Activated T-helper 1 cell treated with anti-CD3 and anti-CD28 coated beads, Interleukin-12 subunit alpha, Interleukin-12 subunit beta, Interleukin-2, Interleukin-4 antibody, amounts not matched to agents 30 ng/mL and 10 ng/mL and 1 ng/mL, durations not matched to agents 14 hours and 24 hours and 36 hours (primary cell): Measurements from ENCODE around the gene KAZN. TPM values are rescaled to one million over a fixed set of nuclear protein-coding genes. Genes with fewer than 3 reads are reported as not detected.

Source experiments
- DNase-seq: peaks from one replicate; pipeline ENCODE4 v3.0.0; 2021; ENCODE audit warnings: low spot score
- H3K27ac Mint-ChIP-seq: one replicate; pipeline ENCODE4 v1.8.0; 2021; ENCODE audit warnings: mild to moderate bottlenecking, mixed read lengths
- H3K27me3 Mint-ChIP-seq: one replicate; pipeline ENCODE4 v1.8.0; 2022; ENCODE audit warnings: mild to moderate bottlenecking, moderate library complexity, mixed read lengths; ENCODE audit not compliant: insufficient read depth
- H3K36me3 Mint-ChIP-seq: one replicate; pipeline ENCODE4 v1.8.0; 2021; ENCODE audit warnings: low read depth, mixed read lengths
- H3K4me1 Mint-ChIP-seq: one replicate; pipeline ENCODE4 v1.8.0; 2021; ENCODE audit warnings: low read depth, mixed read lengths
- H3K4me3 Mint-ChIP-seq: one replicate; pipeline ENCODE4 v1.8.0; 2021; ENCODE audit warnings: mild to moderate bottlenecking, moderate library complexity, mixed read lengths
- H3K9me3 Mint-ChIP-seq: one replicate; pipeline ENCODE4 v1.8.0; 2021; ENCODE audit warnings: mixed read lengths
- intact Hi-C: fragments of 100-400 bp; cut with micrococcal nuclease; formaldehyde crosslinking; loops from one replicate; pipeline ENCODE4 v1.15.1; 2024
- total RNA-seq: library from RNA; stranded (reverse); gene quantifications from 2 replicates; pipeline ENCODE4 v1.2.3, GENCODE V29; 2022

The KAZN gene
- total RNA-seq, 1 donor from 2014 or later, result 0.54 TPM

- no peaks in the 10 kb centered on the region for H3K9me3 Mint-ChIP-seq
Observed at GRCh38 chr1:14759843-14760242, 161.4 kb downstream of the KAZN start.

GRCh38 chr1:14760780-14761179, 162.3 kb downstream of the KAZN start:
- Mint-ChIP-seq H3K9me3 (no peaks in the 10 kb centered on the region), H3K4me1 (no peaks in the 10 kb centered on the region), H3K36me3 (no peaks in the 10 kb centered on the region), H3K4me3 (no peak overlapping the region), H3K27ac (no peak overlapping the region), H3K27me3 (peaks cover 2% of the 10 kb centered on the region)
- intact Hi-C loops, result no loop called here
- DNase-seq, result no peak

More at GRCh38 chr1:14759843-14760242, 161.4 kb downstream of the KAZN start:
- Mint-ChIP-seq H3K4me1 (no peaks in the 10 kb centered on the region), H3K4me3 (no peak overlapping the region), H3K27me3 (peaks cover 2% of the 10 kb centered on the region), H3K36me3 (no peaks in the 10 kb centered on the region), H3K27ac (no peak overlapping the region)
- intact Hi-C loops, result no loop called here
- no peak for DNase-seq

- intact Hi-C loops, result no loop called here
- DNase-seq, result no peak
- no peaks in the 10 kb centered on the region for H3K9me3 Mint-ChIP-seq
- no peaks in the 10 kb centered on the region for H3K36me3 Mint-ChIP-seq
- no peak overlapping the region for H3K27ac Mint-ChIP-seq
- no peaks in the 10 kb centered on the region for H3K4me1 Mint-ChIP-seq
- no peak overlapping the region for H3K4me3 Mint-ChIP-seq
- H3K27me3 Mint-ChIP-seq, result peaks cover 2% of the 10 kb centered on the region
Observed at GRCh38 chr1:14761291-14762153, 163.0 kb downstream of the KAZN start.

- no peaks in the 10 kb centered on the region for H3K36me3 Mint-ChIP-seq
- no peak overlapping the region for H3K4me3 Mint-ChIP-seq
- intact Hi-C loops, result no loop called here
Observed at GRCh38 chr1:14763977-14764376, 165.5 kb downstream of the KAZN start.

GRCh38 chr1:14765773-14766172, 167.3 kb downstream of the KAZN start:
- DNase-seq, result no peak
- Mint-ChIP-seq H3K27me3 (no peaks in the 10 kb centered on the region), H3K4me1 (no peaks in the 10 kb centered on the region), H3K9me3 (no peaks in the 10 kb centered on the region), H3K36me3 (no peaks in the 10 kb centered on the region), H3K27ac (no peak overlapping the region), H3K4me3 (no peak overlapping the region)
- intact Hi-C loops, result no loop called here

More at GRCh38 chr1:14763977-14764376, 165.5 kb downstream of the KAZN start:
- Mint-ChIP-seq H3K27me3 (peaks cover 2% of the 10 kb centered on the region), H3K4me1 (no peaks in the 10 kb centered on the region), H3K27ac (no peak overlapping the region), H3K9me3 (no peaks in the 10 kb centered on the region)
- DNase-seq, result no peak

- H3K4me1 Mint-ChIP-seq, result no peaks in the 10 kb centered on the region
- no peak overlapping the region for H3K4me3 Mint-ChIP-seq
- intact Hi-C loops, result no loop called here
- no peaks in the 10 kb centered on the region for H3K9me3 Mint-ChIP-seq
- no peak overlapping the region for H3K27ac Mint-ChIP-seq
- no peaks in the 10 kb centered on the region for H3K27me3 Mint-ChIP-seq
- no peaks in the 10 kb centered on the region for H3K36me3 Mint-ChIP-seq
- DNase-seq, result no peak
Observed at GRCh38 chr1:14767075-14767474, 168.6 kb downstream of the KAZN start.

GRCh38 chr1:14768582-14769304, 170.3 kb downstream of the KAZN start:
- no peak for DNase-seq
- no peak overlapping the region for H3K27ac Mint-ChIP-seq
- no peaks in the 10 kb centered on the region for H3K9me3 Mint-ChIP-seq
- H3K27me3 Mint-ChIP-seq, result no peaks in the 10 kb centered on the region
- intact Hi-C loops, result no loop called here
- no peaks in the 10 kb centered on the region for H3K4me1 Mint-ChIP-seq
- no peak overlapping the region for H3K4me3 Mint-ChIP-seq
- no peaks in the 10 kb centered on the region for H3K36me3 Mint-ChIP-seq

GRCh38 chr1:14769486-14770274, 171.2 kb downstream of the KAZN start:
- no peak overlapping the region for H3K4me3 Mint-ChIP-seq
- H3K36me3 Mint-ChIP-seq, result no peaks in the 10 kb centered on the region
- no peaks in the 10 kb centered on the region for H3K4me1 Mint-ChIP-seq
- intact Hi-C loops, result no loop called here
- H3K9me3 Mint-ChIP-seq, result no peaks in the 10 kb centered on the region
- no peak for DNase-seq
- no peak overlapping the region for H3K27ac Mint-ChIP-seq
- no peaks in the 10 kb centered on the region for H3K27me3 Mint-ChIP-seq

- Mint-ChIP-seq H3K27ac (no peak overlapping the region), H3K4me1 (no peaks in the 10 kb centered on the region), H3K27me3 (no peaks in the 10 kb centered on the region), H3K36me3 (no peaks in the 10 kb centered on the region), H3K9me3 (no peaks in the 10 kb centered on the region), H3K4me3 (no peak overlapping the region)
- intact Hi-C loops, result no loop called here
- no peak for DNase-seq
Observed at GRCh38 chr1:14773396-14774025, 175.0 kb downstream of the KAZN start.

- no peak for DNase-seq
- H3K36me3 Mint-ChIP-seq, result no peaks in the 10 kb centered on the region
- no peaks in the 10 kb centered on the region for H3K27me3 Mint-ChIP-seq
- H3K9me3 Mint-ChIP-seq, result no peaks in the 10 kb centered on the region
- H3K27ac Mint-ChIP-seq, result no peak overlapping the region
- no peaks in the 10 kb centered on the region for H3K4me1 Mint-ChIP-seq
- H3K4me3 Mint-ChIP-seq, result no peak overlapping the region
- intact Hi-C loops, result no loop called here
Observed at GRCh38 chr1:14774225-14774624, 175.7 kb downstream of the KAZN start.

- peaks cover under 1% of the 10 kb centered on the region for H3K27me3 Mint-ChIP-seq
- no peaks in the 10 kb centered on the region for H3K36me3 Mint-ChIP-seq
- intact Hi-C loops, result loop anchor here (5.0 kb wide), 2 partner anchors 272 to 327 kb away; no protein-coding TSS in a partner anchor
- H3K4me1 Mint-ChIP-seq, result no peaks in the 10 kb centered on the region
- H3K27ac Mint-ChIP-seq, result no peak overlapping the region
- DNase-seq, result no peak
- H3K9me3 Mint-ChIP-seq, result no peaks in the 10 kb centered on the region
- no peak overlapping the region for H3K4me3 Mint-ChIP-seq
Observed at GRCh38 chr1:14774988-14775387, 176.5 kb downstream of the KAZN start.

GRCh38 chr1:14775434-14775833, 176.9 kb downstream of the KAZN start:
- DNase-seq, result no peak
- no peak overlapping the region for H3K27ac Mint-ChIP-seq
- H3K4me1 Mint-ChIP-seq, result no peaks in the 10 kb centered on the region
- no peak overlapping the region for H3K4me3 Mint-ChIP-seq
- no peaks in the 10 kb centered on the region for H3K36me3 Mint-ChIP-seq
- H3K27me3 Mint-ChIP-seq, result peaks cover 2% of the 10 kb centered on the region
- intact Hi-C loops, result loop anchor here (5.0 kb wide), 2 partner anchors 272 to 327 kb away; no protein-coding TSS in a partner anchor
- H3K9me3 Mint-ChIP-seq, result no peaks in the 10 kb centered on the region
